ENCODE data around the gene BBX. TPM values are rescaled to one million over a fixed set of nuclear protein-coding genes. Genes with fewer than 3 reads are reported as not detected.

Gene BBX
- polyA plus RNA-seq, 1 donor from 2014 or later = 23.8 TPM

- H3F3A ChIP-seq (ENCODE audit: insufficient read depth, low read length, poor library complexity, severe bottlenecking) = no peaks in the 10 kb centered on the region
- H3K27ac ChIP-seq (ENCODE audit: low read length) = no peak overlapping the region
- TF ChIP-seq CTCF (IDR thresholded peaks at IDR 0.05; ENCODE audit: poor library complexity, severe bottlenecking) (no peak), EZH2 (IDR thresholded peaks at IDR 0.05; ENCODE audit: borderline replicate concordance, insufficient read depth, low read length, poor library complexity, severe bottlenecking) (no peak), MXI1 (conservative IDR thresholded peaks at IDR 0.05; ENCODE audit: poor library complexity, severe bottlenecking) (no peak), REST (IDR thresholded peaks at IDR 0.05; ENCODE audit: borderline replicate concordance) (no peak), RAD21 (conservative IDR thresholded peaks at IDR 0.05) (no peak), SMC3 (conservative IDR thresholded peaks at IDR 0.05; ENCODE audit: poor library complexity) (no peak), EP300 (conservative IDR thresholded peaks at IDR 0.05; ENCODE audit: poor library complexity, severe bottlenecking) (no peak), POLR2AphosphoS5 (IDR thresholded peaks at IDR 0.05) (no peak), TAF1 (IDR thresholded peaks at IDR 0.05; ENCODE audit: low read depth) (no peak)
- no peaks in the 10 kb centered on the region for H3K9me3 ChIP-seq (ENCODE audit: low read length)
- no peak overlapping the region for H3K9ac ChIP-seq (ENCODE audit: low read length)
- H3K79me2 ChIP-seq (replicated peaks; ENCODE audit: insufficient read depth, low read length) = no peaks in the 10 kb centered on the region
- H2AFZ ChIP-seq (ENCODE audit: low read depth, low read length) = no peak overlapping the region
- no peaks in the 10 kb centered on the region for H3K9me2 ChIP-seq (ENCODE audit: insufficient read depth, low read length)
- no peak overlapping the region for H3K4me3 ChIP-seq (ENCODE audit: low read length)
- H4K20me1 ChIP-seq (ENCODE audit: insufficient read depth) = no peaks in the 10 kb centered on the region
- no peaks in the 10 kb centered on the region for H3K36me3 ChIP-seq (ENCODE audit: insufficient read depth, low read length)
- H3K4me2 ChIP-seq (ENCODE audit: low read length) = no peak overlapping the region
- no peaks in the 10 kb centered on the region for H3K27me3 ChIP-seq (ENCODE audit: insufficient read depth, low read depth, low read length)
These were observed 129.0 kb downstream of the BBX start for GRCh38 chr3:107651782-107652181.

GRCh38 chr3:107654218-107654617 lies 131.5 kb downstream of the BBX start:
- H3K9ac ChIP-seq (ENCODE audit: low read length) = no peak overlapping the region

More at GRCh38 chr3:107654218-107654617, 131.5 kb downstream of the BBX start:
- TF ChIP-seq CTCF (IDR thresholded peaks at IDR 0.05; ENCODE audit: poor library complexity, severe bottlenecking) (no peak), POLR2AphosphoS5 (IDR thresholded peaks at IDR 0.05) (no peak), EZH2 (IDR thresholded peaks at IDR 0.05; ENCODE audit: borderline replicate concordance, insufficient read depth, low read length, poor library complexity, severe bottlenecking) (no peak), TAF1 (IDR thresholded peaks at IDR 0.05; ENCODE audit: low read depth) (no peak)
- no peak overlapping the region for H3K4me2 ChIP-seq (ENCODE audit: low read length)
- H3F3A ChIP-seq (ENCODE audit: insufficient read depth, low read length, poor library complexity, severe bottlenecking) = no peaks in the 10 kb centered on the region
- H3K79me2 ChIP-seq (replicated peaks; ENCODE audit: insufficient read depth, low read length) = no peaks in the 10 kb centered on the region
- H3K9me2 ChIP-seq (ENCODE audit: insufficient read depth, low read length) = no peaks in the 10 kb centered on the region
- no peak overlapping the region for H3K4me3 ChIP-seq (ENCODE audit: low read length)
- H2AFZ ChIP-seq (ENCODE audit: low read depth, low read length) = no peak overlapping the region
- H3K27ac ChIP-seq (ENCODE audit: low read length) = no peak overlapping the region
- no peaks in the 10 kb centered on the region for H3K9me3 ChIP-seq (ENCODE audit: low read length)
- no peaks in the 10 kb centered on the region for H3K36me3 ChIP-seq (ENCODE audit: insufficient read depth, low read length)
- no peaks in the 10 kb centered on the region for H3K27me3 ChIP-seq (ENCODE audit: insufficient read depth, low read depth, low read length)
- H4K20me1 ChIP-seq (ENCODE audit: insufficient read depth) = no peaks in the 10 kb centered on the region

Measured in neural cell (in vitro differentiated cells).